Adrenal gland (tissue), 5 donors: ENCODE data around the gene KLF12.

Experiments
- POLR2A ChIP-seq, 2 donors: fragments of 450-650 bp; IDR thresholded peaks; one replicate each; pipeline ENCODE4 v1.6.1; 2017; ENCODE audit warnings: antibody characterized with exemption in 2 of 2, mild to moderate bottlenecking in 2 of 2, moderate library complexity in 1 of 2
- TF ChIP-seq, protein P1 (sequence below), 6 experiments: fragments of 450-650 bp in 4 of 6; fragments of 200-600 bp in 2 of 6; sonication (generic) in 1 of 6; IDR thresholded peaks; 1 replicate in 5 of 6; 2 replicates in 1 of 6; pipeline versions ENCODE4 v1.5.1 to v1.8.0; 2016 to 2021; ENCODE audit warnings: antibody characterized with exemption in 6 of 6, mild to moderate bottlenecking in 2 of 6, moderate library complexity in 1 of 6
- donor health status: DM: no; HTN: no; CAD: no.

DNA sequence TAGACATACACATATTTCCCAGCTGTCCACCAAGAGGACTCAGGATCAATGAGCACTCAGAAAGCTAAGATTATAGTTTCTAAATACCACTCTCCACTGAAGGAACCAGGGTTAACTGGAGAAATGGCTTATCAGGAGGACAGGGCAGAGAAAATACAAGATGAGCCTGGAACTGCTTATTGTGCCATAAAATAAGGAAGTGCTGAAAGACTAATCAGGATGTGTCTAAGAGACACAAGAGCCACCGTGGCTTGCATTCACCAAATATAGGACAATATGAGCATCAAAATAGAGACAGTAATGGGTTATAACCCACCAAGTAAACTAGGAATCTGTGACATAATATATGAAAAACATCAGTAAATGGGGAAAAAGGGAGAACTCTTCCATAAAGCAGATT lies 32.8 kb downstream of the KLF12 start:
- TF ChIP-seq, protein P1, sequence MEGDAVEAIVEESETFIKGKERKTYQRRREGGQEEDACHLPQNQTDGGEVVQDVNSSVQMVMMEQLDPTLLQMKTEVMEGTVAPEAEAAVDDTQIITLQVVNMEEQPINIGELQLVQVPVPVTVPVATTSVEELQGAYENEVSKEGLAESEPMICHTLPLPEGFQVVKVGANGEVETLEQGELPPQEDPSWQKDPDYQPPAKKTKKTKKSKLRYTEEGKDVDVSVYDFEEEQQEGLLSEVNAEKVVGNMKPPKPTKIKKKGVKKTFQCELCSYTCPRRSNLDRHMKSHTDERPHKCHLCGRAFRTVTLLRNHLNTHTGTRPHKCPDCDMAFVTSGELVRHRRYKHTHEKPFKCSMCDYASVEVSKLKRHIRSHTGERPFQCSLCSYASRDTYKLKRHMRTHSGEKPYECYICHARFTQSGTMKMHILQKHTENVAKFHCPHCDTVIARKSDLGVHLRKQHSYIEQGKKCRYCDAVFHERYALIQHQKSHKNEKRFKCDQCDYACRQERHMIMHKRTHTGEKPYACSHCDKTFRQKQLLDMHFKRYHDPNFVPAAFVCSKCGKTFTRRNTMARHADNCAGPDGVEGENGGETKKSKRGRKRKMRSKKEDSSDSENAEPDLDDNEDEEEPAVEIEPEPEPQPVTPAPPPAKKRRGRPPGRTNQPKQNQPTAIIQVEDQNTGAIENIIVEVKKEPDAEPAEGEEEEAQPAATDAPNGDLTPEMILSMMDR (IDR thresholded peaks at IDR 0.05), result no peak
- no peak for TF ChIP-seq POLR2A (IDR thresholded peaks at IDR 0.05)
